ENCODE data around the gene ARHGAP33.

ARHGAP33 gene

DNA sequence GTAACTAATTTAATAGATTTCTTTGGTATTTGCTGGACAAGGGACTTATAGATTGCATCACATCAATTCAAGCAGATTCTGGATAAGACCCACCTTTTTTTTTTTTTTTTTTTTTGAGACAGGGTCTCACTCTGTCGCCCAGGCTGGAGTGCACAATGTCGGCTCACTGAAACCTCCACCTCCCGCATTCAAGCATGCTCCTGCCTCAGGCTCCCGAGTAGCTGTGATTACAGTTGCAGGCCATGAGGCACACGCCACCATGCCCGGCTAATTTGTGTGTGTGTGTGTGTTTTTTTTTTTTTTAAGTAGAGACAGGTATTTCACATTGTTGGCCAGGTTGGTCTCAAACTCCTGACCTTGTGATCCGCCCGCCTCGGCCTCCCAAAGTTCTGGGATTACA lies 41.5 kb downstream of the ARHGAP33 start:
- Histone ChIP-seq H4K20me1 (ENCODE audit: insufficient read depth) (no peaks in the 10 kb centered on the region), H3K79me2 (ENCODE audit: insufficient read depth, low read depth) (no peaks in the 10 kb centered on the region), H3K4me1 (ENCODE audit: low read depth, poor library complexity, severe bottlenecking) (no peaks in the 10 kb centered on the region)

DNA sequence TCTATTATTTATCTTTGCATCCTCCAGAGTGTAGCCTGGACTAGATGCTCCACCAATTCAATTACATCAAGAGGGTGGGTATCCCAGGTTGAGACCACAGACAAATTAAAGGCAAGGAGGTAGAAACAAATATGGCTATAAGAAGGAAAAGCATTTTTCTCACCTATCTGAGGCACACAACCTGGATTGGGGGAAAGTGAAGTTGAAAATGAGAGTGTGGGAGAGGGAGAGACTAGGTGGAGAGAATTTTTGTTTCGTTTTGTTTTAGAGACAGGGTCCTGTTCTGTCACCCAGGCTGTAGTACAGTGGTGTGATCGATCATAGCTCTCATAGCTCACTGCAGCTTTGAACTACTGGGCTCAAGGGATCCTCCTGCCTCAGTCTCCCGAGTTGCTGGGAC lies 43.1 kb downstream of the ARHGAP33 start:
- Histone ChIP-seq H3K4me2 (no peak overlapping the region), H3K4me1 (ENCODE audit: low read depth, poor library complexity, severe bottlenecking) (no peaks in the 10 kb centered on the region), H4K20me1 (ENCODE audit: insufficient read depth) (no peaks in the 10 kb centered on the region), H3K36me3 (ENCODE audit: insufficient read depth) (no peaks in the 10 kb centered on the region), H3K79me2 (ENCODE audit: insufficient read depth, low read depth) (no peaks in the 10 kb centered on the region), H3K27ac (no peak overlapping the region), H3K9ac (no peak overlapping the region), H2AFZ (ENCODE audit: low read depth) (no peak overlapping the region), H3K27me3 (ENCODE audit: insufficient read depth, low read depth) (peaks cover 40% of the 10 kb centered on the region), H3K4me3 (IDR thresholded peaks at IDR 0.05; ENCODE audit: insufficient read depth, low read depth, low read length) (no peak overlapping the region)
- TF ChIP-seq, protein P1, sequence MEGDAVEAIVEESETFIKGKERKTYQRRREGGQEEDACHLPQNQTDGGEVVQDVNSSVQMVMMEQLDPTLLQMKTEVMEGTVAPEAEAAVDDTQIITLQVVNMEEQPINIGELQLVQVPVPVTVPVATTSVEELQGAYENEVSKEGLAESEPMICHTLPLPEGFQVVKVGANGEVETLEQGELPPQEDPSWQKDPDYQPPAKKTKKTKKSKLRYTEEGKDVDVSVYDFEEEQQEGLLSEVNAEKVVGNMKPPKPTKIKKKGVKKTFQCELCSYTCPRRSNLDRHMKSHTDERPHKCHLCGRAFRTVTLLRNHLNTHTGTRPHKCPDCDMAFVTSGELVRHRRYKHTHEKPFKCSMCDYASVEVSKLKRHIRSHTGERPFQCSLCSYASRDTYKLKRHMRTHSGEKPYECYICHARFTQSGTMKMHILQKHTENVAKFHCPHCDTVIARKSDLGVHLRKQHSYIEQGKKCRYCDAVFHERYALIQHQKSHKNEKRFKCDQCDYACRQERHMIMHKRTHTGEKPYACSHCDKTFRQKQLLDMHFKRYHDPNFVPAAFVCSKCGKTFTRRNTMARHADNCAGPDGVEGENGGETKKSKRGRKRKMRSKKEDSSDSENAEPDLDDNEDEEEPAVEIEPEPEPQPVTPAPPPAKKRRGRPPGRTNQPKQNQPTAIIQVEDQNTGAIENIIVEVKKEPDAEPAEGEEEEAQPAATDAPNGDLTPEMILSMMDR (conservative IDR thresholded peaks at IDR 0.05; ENCODE audit: low read depth, low read length) = no peak

More for the DNA sequence above, 41.5 kb downstream of the ARHGAP33 start:
- Histone ChIP-seq H3K36me3 (ENCODE audit: insufficient read depth) (no peaks in the 10 kb centered on the region), H3K4me3 (IDR thresholded peaks at IDR 0.05; ENCODE audit: insufficient read depth, low read depth, low read length) (no peak overlapping the region), H3K27ac (no peak overlapping the region), H3K4me2 (no peak overlapping the region), H3K27me3 (ENCODE audit: insufficient read depth, low read depth) (peaks cover 54% of the 10 kb centered on the region), H2AFZ (ENCODE audit: low read depth) (no peak overlapping the region), H3K9ac (no peak overlapping the region)
- TF ChIP-seq, protein P1 (conservative IDR thresholded peaks at IDR 0.05; ENCODE audit: low read depth, low read length) = no peak

DNA sequence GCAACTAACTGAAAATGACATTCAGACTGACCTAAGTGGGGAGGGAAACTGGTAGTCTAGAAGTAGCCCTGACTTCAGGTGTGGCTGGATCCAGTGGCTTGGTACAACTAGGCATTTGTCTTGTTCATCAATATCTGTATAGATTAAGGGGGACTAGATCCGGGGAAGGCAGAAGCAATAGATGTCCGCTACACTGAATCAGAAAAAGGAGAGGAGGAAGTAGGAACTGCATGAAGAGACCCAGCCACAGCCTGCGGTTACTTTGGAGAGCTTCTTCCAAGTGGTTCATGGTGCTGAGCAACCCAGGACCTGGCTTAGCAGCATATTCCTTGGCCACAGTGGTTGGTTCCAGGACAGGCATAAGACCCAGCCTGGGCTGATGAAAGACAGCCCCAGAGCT lies 47.2 kb downstream of the ARHGAP33 start:
- Histone ChIP-seq H3K27me3 (ENCODE audit: insufficient read depth, low read depth) (peaks cover 47% of the 10 kb centered on the region), H3K27ac (no peak overlapping the region), H3K4me3 (IDR thresholded peaks at IDR 0.05; ENCODE audit: insufficient read depth, low read depth, low read length) (no peak overlapping the region), H3K79me2 (ENCODE audit: insufficient read depth, low read depth) (no peaks in the 10 kb centered on the region), H3K4me2 (no peak overlapping the region), H4K20me1 (ENCODE audit: insufficient read depth) (no peaks in the 10 kb centered on the region), H3K4me1 (ENCODE audit: low read depth, poor library complexity, severe bottlenecking) (no peaks in the 10 kb centered on the region), H3K9ac (no peak overlapping the region), H2AFZ (ENCODE audit: low read depth) (no peak overlapping the region), H3K36me3 (ENCODE audit: insufficient read depth) (no peaks in the 10 kb centered on the region)
- TF ChIP-seq, protein P1 (conservative IDR thresholded peaks at IDR 0.05; ENCODE audit: low read depth, low read length) = no peak

DNA sequence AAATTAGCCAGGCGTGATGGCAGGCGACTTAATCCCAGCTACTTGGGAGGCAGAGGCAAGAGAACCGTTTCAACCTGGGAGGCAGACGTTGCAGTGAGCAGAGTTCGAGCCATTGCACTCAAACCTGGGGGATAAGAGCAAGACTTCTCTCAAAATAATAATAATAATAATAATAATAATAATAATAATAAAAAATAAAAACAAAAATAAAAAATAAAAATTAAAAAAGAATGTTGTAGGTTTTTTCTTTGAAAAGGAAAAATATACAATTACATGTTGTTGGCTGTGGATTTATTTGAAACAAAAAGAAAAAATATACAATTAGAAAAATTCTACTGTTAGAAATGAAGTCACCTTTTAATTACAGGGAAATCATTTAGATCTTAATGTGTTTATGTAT lies 48.8 kb downstream of the ARHGAP33 start:
- Histone ChIP-seq H2AFZ (ENCODE audit: low read depth) (no peak overlapping the region), H4K20me1 (ENCODE audit: insufficient read depth) (no peaks in the 10 kb centered on the region), H3K79me2 (ENCODE audit: insufficient read depth, low read depth) (no peaks in the 10 kb centered on the region), H3K27me3 (ENCODE audit: insufficient read depth, low read depth) (peaks cover 55% of the 10 kb centered on the region), H3K4me1 (ENCODE audit: low read depth, poor library complexity, severe bottlenecking) (no peaks in the 10 kb centered on the region), H3K4me3 (IDR thresholded peaks at IDR 0.05; ENCODE audit: insufficient read depth, low read depth, low read length) (no peak overlapping the region), H3K36me3 (ENCODE audit: insufficient read depth) (no peaks in the 10 kb centered on the region), H3K27ac (no peak overlapping the region), H3K9ac (no peak overlapping the region), H3K4me2 (no peak overlapping the region)
- TF ChIP-seq, protein P1 (conservative IDR thresholded peaks at IDR 0.05; ENCODE audit: low read depth, low read length) = no peak

Measured in KMS-11 (cell line).